Loucy (cell line): ENCODE results near the gene KRTAP5-8.

Experiments
- EZH2phosphoT487 ChIP-seq: fragments of 200-600 bp; IDR thresholded peaks from 2 replicates; pipeline ENCODE4 v1.6.1; 2018; ENCODE audit warnings: antibody characterized with exemption, mild to moderate bottlenecking, moderate library complexity, borderline replicate concordance
- TF ChIP-seq, protein P1 (sequence below): fragments of 200-600 bp; sonication (generic); conservative IDR thresholded peaks from 2 replicates; pipeline ENCODE4 v1.5.1; 2014; ENCODE audit warnings: mild to moderate bottlenecking, antibody characterized with exemption, low read length

DNA sequence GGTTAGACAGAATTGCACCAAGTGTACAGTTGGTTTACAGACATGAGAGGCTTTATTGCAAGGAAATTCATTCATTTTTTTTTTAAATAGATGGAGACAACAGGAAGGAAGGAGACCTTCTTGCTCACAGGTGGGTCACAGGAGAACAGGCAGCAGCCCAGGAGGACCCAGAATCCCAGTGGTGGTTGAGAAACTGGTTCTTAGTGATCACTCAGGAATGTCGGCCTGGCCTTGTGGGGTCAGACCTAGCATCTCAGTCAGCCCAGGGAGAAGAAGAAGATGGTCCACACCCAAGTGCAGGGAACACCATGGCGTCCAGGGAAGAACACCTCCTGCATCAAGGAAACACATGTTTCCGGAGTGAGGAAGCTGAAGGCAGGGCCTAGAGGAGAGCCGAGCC, 44.0 kb downstream of the KRTAP5-8 start:
- TF ChIP-seq, protein P1, sequence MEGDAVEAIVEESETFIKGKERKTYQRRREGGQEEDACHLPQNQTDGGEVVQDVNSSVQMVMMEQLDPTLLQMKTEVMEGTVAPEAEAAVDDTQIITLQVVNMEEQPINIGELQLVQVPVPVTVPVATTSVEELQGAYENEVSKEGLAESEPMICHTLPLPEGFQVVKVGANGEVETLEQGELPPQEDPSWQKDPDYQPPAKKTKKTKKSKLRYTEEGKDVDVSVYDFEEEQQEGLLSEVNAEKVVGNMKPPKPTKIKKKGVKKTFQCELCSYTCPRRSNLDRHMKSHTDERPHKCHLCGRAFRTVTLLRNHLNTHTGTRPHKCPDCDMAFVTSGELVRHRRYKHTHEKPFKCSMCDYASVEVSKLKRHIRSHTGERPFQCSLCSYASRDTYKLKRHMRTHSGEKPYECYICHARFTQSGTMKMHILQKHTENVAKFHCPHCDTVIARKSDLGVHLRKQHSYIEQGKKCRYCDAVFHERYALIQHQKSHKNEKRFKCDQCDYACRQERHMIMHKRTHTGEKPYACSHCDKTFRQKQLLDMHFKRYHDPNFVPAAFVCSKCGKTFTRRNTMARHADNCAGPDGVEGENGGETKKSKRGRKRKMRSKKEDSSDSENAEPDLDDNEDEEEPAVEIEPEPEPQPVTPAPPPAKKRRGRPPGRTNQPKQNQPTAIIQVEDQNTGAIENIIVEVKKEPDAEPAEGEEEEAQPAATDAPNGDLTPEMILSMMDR = no peak
- no peak for TF ChIP-seq EZH2phosphoT487
